ENCODE measurements around the gene MAD1L1. TPM values are rescaled to one million over a fixed set of nuclear protein-coding genes. Genes with fewer than 3 reads are reported as not detected.

MAD1L1 gene
- total RNA-seq, 1 experiment from 2014 or later: 43.8 TPM

GRCh38 chr7:2072042-2072441, 160.7 kb downstream of the MAD1L1 start (continued):
- TF ChIP-seq, protein P1, sequence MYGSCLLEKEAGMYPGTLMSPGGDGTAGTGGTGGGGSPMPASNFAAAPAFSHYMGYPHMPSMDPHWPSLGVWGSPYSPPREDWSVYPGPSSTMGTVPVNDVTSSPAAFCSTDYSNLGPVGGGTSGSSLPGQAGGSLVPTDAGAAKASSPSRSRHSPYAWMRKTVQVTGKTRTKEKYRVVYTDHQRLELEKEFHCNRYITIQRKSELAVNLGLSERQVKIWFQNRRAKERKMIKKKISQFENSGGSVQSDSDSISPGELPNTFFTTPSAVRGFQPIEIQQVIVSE (CRISPR knock-in tag; IDR thresholded peaks at IDR 0.05; ENCODE audit: borderline replicate concordance): no peak
- TF ChIP-seq ZBTB21 (CRISPR knock-in tag; IDR thresholded peaks at IDR 0.05; ENCODE audit: borderline replicate concordance) (no peak), MXD4 (CRISPR knock-in tag; IDR thresholded peaks at IDR 0.05; ENCODE audit: borderline replicate concordance) (no peak), ERG (CRISPR knock-in tag; IDR thresholded peaks at IDR 0.05) (no peak), NFE2L1 (CRISPR knock-in tag; IDR thresholded peaks at IDR 0.05) (no peak), ZNF671 (CRISPR knock-in tag; IDR thresholded peaks at IDR 0.05) (no peak)

GRCh38 chr7:2071133-2071832, 161.5 kb downstream of the MAD1L1 start:
- no peaks in the 10 kb centered on the region for H3K36me3 Mint-ChIP-seq
- no peak overlapping the region for H3K4me3 Mint-ChIP-seq
- ChIA-PET CTCF (interaction anchor here (0.6 kb wide), 1 partner anchor 277 kb away, joined by 3 read pairs; no protein-coding TSS in a partner anchor), POLR2A (no interaction called here)
- H3K27me3 Mint-ChIP-seq (ENCODE audit: low read depth): no peaks in the 10 kb centered on the region
- DNase-seq (ENCODE audit: low spot score) (peak; percentile 30), ATAC-seq (peak; percentile 74)
- no peaks in the 10 kb centered on the region for H3K4me1 Mint-ChIP-seq
- H3K27ac Mint-ChIP-seq: no peak overlapping the region
- TF ChIP-seq SOX15 (CRISPR knock-in tag; IDR thresholded peaks at IDR 0.05) (no peak), STAT6 (CRISPR knock-in tag; conservative IDR thresholded peaks at IDR 0.05; ENCODE audit: low read depth) (no peak), JAZF1 (CRISPR knock-in tag; IDR thresholded peaks at IDR 0.05) (no peak), RELA (CRISPR knock-in tag; IDR thresholded peaks at IDR 0.05; ENCODE audit: borderline replicate concordance) (no peak), CREM (CRISPR knock-in tag; IDR thresholded peaks at IDR 0.05) (no peak), GRHL2 (CRISPR knock-in tag; IDR thresholded peaks at IDR 0.05; ENCODE audit: insufficient replicate concordance, severe bottlenecking) (no peak), ZNF121 (CRISPR knock-in tag; IDR thresholded peaks at IDR 0.05) (no peak), SP1 (CRISPR knock-in tag; conservative IDR thresholded peaks at IDR 0.05) (no peak), FOXP1 (CRISPR knock-in tag; IDR thresholded peaks at IDR 0.05; ENCODE audit: borderline replicate concordance) (no peak), EMX1 (CRISPR knock-in tag; IDR thresholded peaks at IDR 0.05) (no peak)
- TF ChIP-seq, protein P2, sequence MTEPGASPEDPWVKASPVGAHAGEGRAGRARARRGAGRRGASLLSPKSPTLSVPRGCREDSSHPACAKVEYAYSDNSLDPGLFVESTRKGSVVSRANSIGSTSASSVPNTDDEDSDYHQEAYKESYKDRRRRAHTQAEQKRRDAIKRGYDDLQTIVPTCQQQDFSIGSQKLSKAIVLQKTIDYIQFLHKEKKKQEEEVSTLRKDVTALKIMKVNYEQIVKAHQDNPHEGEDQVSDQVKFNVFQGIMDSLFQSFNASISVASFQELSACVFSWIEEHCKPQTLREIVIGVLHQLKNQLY (CRISPR knock-in tag; IDR thresholded peaks at IDR 0.05): no peak
- TF ChIP-seq, protein P3, sequence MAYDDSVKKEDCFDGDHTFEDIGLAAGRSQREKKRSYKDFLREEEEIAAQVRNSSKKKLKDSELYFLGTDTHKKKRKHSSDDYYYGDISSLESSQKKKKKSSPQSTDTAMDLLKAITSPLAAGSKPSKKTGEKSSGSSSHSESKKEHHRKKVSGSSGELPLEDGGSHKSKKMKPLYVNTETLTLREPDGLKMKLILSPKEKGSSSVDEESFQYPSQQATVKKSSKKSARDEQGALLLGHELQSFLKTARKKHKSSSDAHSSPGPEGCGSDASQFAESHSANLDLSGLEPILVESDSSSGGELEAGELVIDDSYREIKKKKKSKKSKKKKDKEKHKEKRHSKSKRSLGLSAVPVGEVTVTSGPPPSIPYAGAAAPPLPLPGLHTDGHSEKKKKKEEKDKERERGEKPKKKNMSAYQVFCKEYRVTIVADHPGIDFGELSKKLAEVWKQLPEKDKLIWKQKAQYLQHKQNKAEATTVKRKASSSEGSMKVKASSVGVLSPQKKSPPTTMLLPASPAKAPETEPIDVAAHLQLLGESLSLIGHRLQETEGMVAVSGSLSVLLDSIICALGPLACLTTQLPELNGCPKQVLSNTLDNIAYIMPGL (CRISPR knock-in tag; IDR thresholded peaks at IDR 0.05): no peak
- TF ChIP-seq, protein P4, sequence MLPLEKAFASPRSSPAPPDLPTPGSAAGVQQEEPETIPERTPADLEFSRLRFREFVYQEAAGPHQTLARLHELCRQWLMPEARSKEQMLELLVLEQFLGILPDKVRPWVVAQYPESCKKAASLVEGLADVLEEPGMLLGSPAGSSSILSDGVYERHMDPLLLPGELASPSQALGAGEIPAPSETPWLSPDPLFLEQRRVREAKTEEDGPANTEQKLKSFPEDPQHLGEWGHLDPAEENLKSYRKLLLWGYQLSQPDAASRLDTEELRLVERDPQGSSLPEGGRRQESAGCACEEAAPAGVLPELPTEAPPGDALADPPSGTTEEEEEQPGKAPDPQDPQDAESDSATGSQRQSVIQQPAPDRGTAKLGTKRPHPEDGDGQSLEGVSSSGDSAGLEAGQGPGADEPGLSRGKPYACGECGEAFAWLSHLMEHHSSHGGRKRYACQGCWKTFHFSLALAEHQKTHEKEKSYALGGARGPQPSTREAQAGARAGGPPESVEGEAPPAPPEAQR (CRISPR knock-in tag; IDR thresholded peaks at IDR 0.05): no peak
- TF ChIP-seq, protein P1 (CRISPR knock-in tag; IDR thresholded peaks at IDR 0.05; ENCODE audit: borderline replicate concordance): no peak
- TF ChIP-seq, protein P5, sequence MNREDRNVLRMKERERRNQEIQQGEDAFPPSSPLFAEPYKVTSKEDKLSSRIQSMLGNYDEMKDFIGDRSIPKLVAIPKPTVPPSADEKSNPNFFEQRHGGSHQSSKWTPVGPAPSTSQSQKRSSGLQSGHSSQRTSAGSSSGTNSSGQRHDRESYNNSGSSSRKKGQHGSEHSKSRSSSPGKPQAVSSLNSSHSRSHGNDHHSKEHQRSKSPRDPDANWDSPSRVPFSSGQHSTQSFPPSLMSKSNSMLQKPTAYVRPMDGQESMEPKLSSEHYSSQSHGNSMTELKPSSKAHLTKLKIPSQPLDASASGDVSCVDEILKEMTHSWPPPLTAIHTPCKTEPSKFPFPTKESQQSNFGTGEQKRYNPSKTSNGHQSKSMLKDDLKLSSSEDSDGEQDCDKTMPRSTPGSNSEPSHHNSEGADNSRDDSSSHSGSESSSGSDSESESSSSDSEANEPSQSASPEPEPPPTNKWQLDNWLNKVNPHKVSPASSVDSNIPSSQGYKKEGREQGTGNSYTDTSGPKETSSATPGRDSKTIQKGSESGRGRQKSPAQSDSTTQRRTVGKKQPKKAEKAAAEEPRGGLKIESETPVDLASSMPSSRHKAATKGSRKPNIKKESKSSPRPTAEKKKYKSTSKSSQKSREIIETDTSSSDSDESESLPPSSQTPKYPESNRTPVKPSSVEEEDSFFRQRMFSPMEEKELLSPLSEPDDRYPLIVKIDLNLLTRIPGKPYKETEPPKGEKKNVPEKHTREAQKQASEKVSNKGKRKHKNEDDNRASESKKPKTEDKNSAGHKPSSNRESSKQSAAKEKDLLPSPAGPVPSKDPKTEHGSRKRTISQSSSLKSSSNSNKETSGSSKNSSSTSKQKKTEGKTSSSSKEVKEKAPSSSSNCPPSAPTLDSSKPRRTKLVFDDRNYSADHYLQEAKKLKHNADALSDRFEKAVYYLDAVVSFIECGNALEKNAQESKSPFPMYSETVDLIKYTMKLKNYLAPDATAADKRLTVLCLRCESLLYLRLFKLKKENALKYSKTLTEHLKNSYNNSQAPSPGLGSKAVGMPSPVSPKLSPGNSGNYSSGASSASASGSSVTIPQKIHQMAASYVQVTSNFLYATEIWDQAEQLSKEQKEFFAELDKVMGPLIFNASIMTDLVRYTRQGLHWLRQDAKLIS (CRISPR knock-in tag; IDR thresholded peaks at IDR 0.05; ENCODE audit: borderline replicate concordance): no peak
- H3K9me3 Mint-ChIP-seq: no peaks in the 10 kb centered on the region
